NCI-H748 treated with DMSO at 0.1 percent for 48 hours (cell line): ENCODE data around the gene RHBG.

Experiments
- DNase-seq: peaks from one replicate; lab custom pipeline; 2025; lab: John Stamatoyannopoulos, UW

RHBG gene

GRCh38 chr1:156428746-156429288, 59.8 kb downstream of the RHBG start:
- no peak for DNase-seq

- no peak for DNase-seq
These were observed 60.5 kb downstream of the RHBG start for GRCh38 chr1:156429313-156430060.

GRCh38 chr1:156430303-156430702, 61.3 kb downstream of the RHBG start:
- DNase-seq = no peak

GRCh38 chr1:156430866-156431265, 61.9 kb downstream of the RHBG start:
- no peak for DNase-seq

GRCh38 chr1:156431366-156431765, 62.4 kb downstream of the RHBG start:
- DNase-seq = no peak

- no peak for DNase-seq
These were observed 63.0 kb downstream of the RHBG start for GRCh38 chr1:156431769-156432668.

GRCh38 chr1:156432669-156433018, 63.6 kb downstream of the RHBG start:
- DNase-seq = no peak

- DNase-seq = no peak
These were observed 64.0 kb downstream of the RHBG start for GRCh38 chr1:156433032-156433431.

- no peak for DNase-seq
These were observed 64.6 kb downstream of the RHBG start for GRCh38 chr1:156433602-156434001.
